Skin epidermis (tissue), 12 donors: ENCODE results near the gene SELENON.

Experiments used
- H3K27ac ChIP-seq, 21 experiments: fragments of 200-600 bp; sonication (generic) in 11 of 21; one replicate each; pipeline ENCODE4 v1.5.0; 2020; ENCODE audit warnings: mild to moderate bottlenecking in 3 of 21, inconsistent platforms in 2 of 21, moderate library complexity in 2 of 21
- H3K4me3 ChIP-seq, 7 experiments: fragments of 200-600 bp; sonication (generic) in 2 of 7; one replicate each; pipeline ENCODE4 v1.5.0; 2020; ENCODE audit warnings: inconsistent platforms in 2 of 7, mild to moderate bottlenecking in 2 of 7, moderate library complexity in 1 of 7

The SELENON gene

GRCh38 chr1:25769625-25770383 lies 30.2 kb upstream of the SELENON start:
- no peak overlapping the region for H3K4me3 ChIP-seq
- peak overlapping the region in 1 of 21 experiments; percentile 19 for H3K27ac ChIP-seq

GRCh38 chr1:25770541-25771220 lies 29.3 kb upstream of the SELENON start:
- H3K27ac ChIP-seq = peak overlapping the region in 1 of 21 experiments; percentile 19
- H3K4me3 ChIP-seq = no peak overlapping the region

- Histone ChIP-seq H3K4me3 (no peak overlapping the region), H3K27ac (no peak overlapping the region)
Measured at GRCh38 chr1:25771221-25772114, 28.5 kb upstream of the SELENON start.

- Histone ChIP-seq H3K27ac (no peak overlapping the region), H3K4me3 (no peak overlapping the region)
Measured at GRCh38 chr1:25772164-25772563, 27.8 kb upstream of the SELENON start.

- Histone ChIP-seq H3K4me3 (no peak overlapping the region), H3K27ac (peak overlapping the region in 3 of 21 experiments; percentile 53 to 89 (median 77))
Measured at GRCh38 chr1:25772692-25773245, 27.2 kb upstream of the SELENON start.

GRCh38 chr1:25773441-25774125 lies 26.4 kb upstream of the SELENON start:
- H3K27ac ChIP-seq = peak overlapping the region in 5 of 21 experiments; percentile 36 to 89 (median 60)

GRCh38 chr1:25774206-25774803 lies 25.7 kb upstream of the SELENON start:
- Histone ChIP-seq H3K27ac (peak overlapping the region in 6 of 21 experiments; percentile 5 to 89 (median 68)), H3K4me3 (no peak overlapping the region)

More at GRCh38 chr1:25773441-25774125, 26.4 kb upstream of the SELENON start:
- no peak overlapping the region for H3K4me3 ChIP-seq

- Histone ChIP-seq H3K27ac (peak overlapping the region in 9 of 21 experiments; percentile 21 to 89 (median 72)), H3K4me3 (no peak overlapping the region)
Measured at GRCh38 chr1:25774921-25775771, 24.8 kb upstream of the SELENON start.

GRCh38 chr1:25779388-25779787 lies 20.6 kb upstream of the SELENON start:
- Histone ChIP-seq H3K27ac (no peak overlapping the region), H3K4me3 (no peak overlapping the region)

GRCh38 chr1:25779894-25780293 lies 20.1 kb upstream of the SELENON start:
- H3K4me3 ChIP-seq = no peak overlapping the region

GRCh38 chr1:25780318-25781129 lies 19.5 kb upstream of the SELENON start:
- no peak overlapping the region for H3K27ac ChIP-seq
- no peak overlapping the region for H3K4me3 ChIP-seq

More at GRCh38 chr1:25779894-25780293, 20.1 kb upstream of the SELENON start:
- H3K27ac ChIP-seq = no peak overlapping the region

- H3K4me3 ChIP-seq = no peak overlapping the region
- no peak overlapping the region for H3K27ac ChIP-seq
Measured at GRCh38 chr1:25781130-25781433, 18.9 kb upstream of the SELENON start.

GRCh38 chr1:25782608-25783201 lies 17.3 kb upstream of the SELENON start:
- Histone ChIP-seq H3K4me3 (no peak overlapping the region), H3K27ac (no peak overlapping the region)

- H3K4me3 ChIP-seq = no peak overlapping the region
- no peak overlapping the region for H3K27ac ChIP-seq
Measured at GRCh38 chr1:25784575-25785051, 15.4 kb upstream of the SELENON start.

GRCh38 chr1:25785333-25786067 lies 14.5 kb upstream of the SELENON start:
- Histone ChIP-seq H3K4me3 (no peak overlapping the region), H3K27ac (no peak overlapping the region)
